KMS-11 (cell line): ENCODE results near the gene SHROOM3.

Experiments
- H2AFZ ChIP-seq: fragments of 200-600 bp; sonication (generic); 2 replicates; pipeline ENCODE4 v1.6.1; 2016; ENCODE audit warnings: antibody characterized with exemption, mixed run types, low read depth
- H3K27ac ChIP-seq: fragments of 200-600 bp; sonication (generic); 2 replicates; pipeline ENCODE4 v1.6.1; 2016; ENCODE audit warnings: mild to moderate bottlenecking, mixed run types
- H3K27me3 ChIP-seq: fragments of 200-600 bp; sonication (generic); 2 replicates; pipeline ENCODE4 v1.6.1; 2017; ENCODE audit warnings: mild to moderate bottlenecking, low read depth, mixed run types, moderate library complexity; ENCODE audit not compliant: insufficient read depth
- H3K36me3 ChIP-seq: fragments of 200-600 bp; sonication (generic); 2 replicates; pipeline ENCODE4 v1.6.1; 2017; ENCODE audit warnings: mild to moderate bottlenecking, mixed run types; ENCODE audit not compliant: insufficient read depth
- H3K4me1 ChIP-seq: fragments of 200-600 bp; sonication (generic); 2 replicates; pipeline ENCODE4 v1.6.1; 2016; ENCODE audit warnings: mild to moderate bottlenecking, low read depth, mixed run types; ENCODE audit not compliant: poor library complexity, severe bottlenecking
- H3K4me2 ChIP-seq: fragments of 200-600 bp; sonication (generic); 2 replicates; pipeline ENCODE4 v1.7.0; 2016; ENCODE audit warnings: mild to moderate bottlenecking, mixed run types
- H3K4me3 ChIP-seq: fragments of 200-600 bp; sonication (generic); IDR thresholded peaks from 2 replicates; pipeline ENCODE4 v1.6.1; 2017; ENCODE audit warnings: low read depth, low read length, mixed read lengths; ENCODE audit not compliant: insufficient read depth
- H3K79me2 ChIP-seq: fragments of 200-600 bp; sonication (generic); 2 replicates; pipeline ENCODE4 v1.6.1; 2016; ENCODE audit warnings: low read depth, mixed run types; ENCODE audit not compliant: insufficient read depth
- H3K9ac ChIP-seq: fragments of 200-600 bp; sonication (generic); 2 replicates; pipeline ENCODE4 v1.6.1; 2016; ENCODE audit warnings: mild to moderate bottlenecking, mixed run types
- H4K20me1 ChIP-seq: fragments of 200-600 bp; sonication (generic); 2 replicates; pipeline ENCODE4 v1.6.1; 2016; ENCODE audit warnings: mild to moderate bottlenecking, mixed run types; ENCODE audit not compliant: insufficient read depth
- TF ChIP-seq, protein P1 (sequence below): fragments of 200-600 bp; sonication (generic); conservative IDR thresholded peaks from 2 replicates; pipeline ENCODE4 v1.6.1; 2017; ENCODE audit warnings: low read depth, mild to moderate bottlenecking, antibody characterized with exemption, low read length, moderate library complexity, mixed read lengths

The SHROOM3 gene

GRCh38 chr4:76628251-76628650 is 193.2 kb downstream of the SHROOM3 start:
- no peak overlapping the region for H2AFZ ChIP-seq
- no peak overlapping the region for H3K9ac ChIP-seq
- no peak overlapping the region for H3K27ac ChIP-seq
- no peaks in the 10 kb centered on the region for H4K20me1 ChIP-seq
- TF ChIP-seq, protein P1, sequence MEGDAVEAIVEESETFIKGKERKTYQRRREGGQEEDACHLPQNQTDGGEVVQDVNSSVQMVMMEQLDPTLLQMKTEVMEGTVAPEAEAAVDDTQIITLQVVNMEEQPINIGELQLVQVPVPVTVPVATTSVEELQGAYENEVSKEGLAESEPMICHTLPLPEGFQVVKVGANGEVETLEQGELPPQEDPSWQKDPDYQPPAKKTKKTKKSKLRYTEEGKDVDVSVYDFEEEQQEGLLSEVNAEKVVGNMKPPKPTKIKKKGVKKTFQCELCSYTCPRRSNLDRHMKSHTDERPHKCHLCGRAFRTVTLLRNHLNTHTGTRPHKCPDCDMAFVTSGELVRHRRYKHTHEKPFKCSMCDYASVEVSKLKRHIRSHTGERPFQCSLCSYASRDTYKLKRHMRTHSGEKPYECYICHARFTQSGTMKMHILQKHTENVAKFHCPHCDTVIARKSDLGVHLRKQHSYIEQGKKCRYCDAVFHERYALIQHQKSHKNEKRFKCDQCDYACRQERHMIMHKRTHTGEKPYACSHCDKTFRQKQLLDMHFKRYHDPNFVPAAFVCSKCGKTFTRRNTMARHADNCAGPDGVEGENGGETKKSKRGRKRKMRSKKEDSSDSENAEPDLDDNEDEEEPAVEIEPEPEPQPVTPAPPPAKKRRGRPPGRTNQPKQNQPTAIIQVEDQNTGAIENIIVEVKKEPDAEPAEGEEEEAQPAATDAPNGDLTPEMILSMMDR = no peak
- no peaks in the 10 kb centered on the region for H3K36me3 ChIP-seq
- no peaks in the 10 kb centered on the region for H3K4me1 ChIP-seq
- no peaks in the 10 kb centered on the region for H3K27me3 ChIP-seq
- no peak overlapping the region for H3K4me3 ChIP-seq
- no peak overlapping the region for H3K4me2 ChIP-seq
- H3K79me2 ChIP-seq = no peaks in the 10 kb centered on the region

DNA sequence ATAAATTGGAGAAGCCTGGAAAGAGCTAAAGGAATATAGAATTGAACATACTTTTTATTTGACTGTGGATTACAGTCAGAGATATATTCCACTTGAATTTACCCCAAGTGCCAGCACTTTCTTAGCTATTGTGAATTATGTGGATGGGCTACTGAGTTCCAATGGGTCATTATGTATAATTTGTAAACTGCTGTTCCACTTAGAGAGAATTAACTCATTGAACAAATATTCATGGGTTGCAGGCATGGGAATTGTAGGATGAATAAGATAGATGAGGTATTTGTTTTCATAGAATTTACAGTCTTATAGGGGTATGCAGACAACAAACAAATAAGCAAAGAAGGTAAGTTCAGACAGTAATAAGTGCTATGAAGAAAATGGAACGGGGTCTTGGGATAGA is 195.7 kb downstream of the SHROOM3 start:
- Histone ChIP-seq H3K79me2 (no peaks in the 10 kb centered on the region), H3K36me3 (no peaks in the 10 kb centered on the region), H3K27ac (no peak overlapping the region), H3K27me3 (no peaks in the 10 kb centered on the region), H3K4me3 (no peak overlapping the region), H3K9ac (no peak overlapping the region), H2AFZ (no peak overlapping the region), H4K20me1 (no peaks in the 10 kb centered on the region), H3K4me2 (no peak overlapping the region), H3K4me1 (no peaks in the 10 kb centered on the region)
- TF ChIP-seq, protein P1 = no peak

GRCh38 chr4:76634220-76634619 is 199.2 kb downstream of the SHROOM3 start:
- no peak overlapping the region for H3K27ac ChIP-seq

GRCh38 chr4:76637712-76638361 is 202.8 kb downstream of the SHROOM3 start:
- Histone ChIP-seq H3K79me2 (no peaks in the 10 kb centered on the region), H3K4me1 (peaks cover 25% of the 10 kb centered on the region), H3K4me2 (no peak overlapping the region), H3K4me3 (no peak overlapping the region), H3K27me3 (no peaks in the 10 kb centered on the region), H3K36me3 (no peaks in the 10 kb centered on the region), H4K20me1 (no peaks in the 10 kb centered on the region), H2AFZ (no peak overlapping the region), H3K27ac (no peak overlapping the region), H3K9ac (no peak overlapping the region)
- TF ChIP-seq, protein P1 = no peak

More at GRCh38 chr4:76634220-76634619, 199.2 kb downstream of the SHROOM3 start:
- TF ChIP-seq, protein P1 = no peak
- H2AFZ ChIP-seq = no peak overlapping the region
- H3K27me3 ChIP-seq = no peaks in the 10 kb centered on the region
- no peaks in the 10 kb centered on the region for H4K20me1 ChIP-seq
- H3K79me2 ChIP-seq = no peaks in the 10 kb centered on the region
- H3K4me2 ChIP-seq = no peak overlapping the region
- no peak overlapping the region for H3K9ac ChIP-seq
- H3K36me3 ChIP-seq = no peaks in the 10 kb centered on the region
- H3K4me3 ChIP-seq = no peak overlapping the region
- H3K4me1 ChIP-seq = no peaks in the 10 kb centered on the region
